DND-41 (cell line): ENCODE results near the gene STH.

Source experiments
- CTCF ChIP-seq: IDR thresholded peaks from 2 replicates; pipeline ENCODE4 v1.5.1; 2012; ENCODE audit warnings: borderline replicate concordance, low read length, moderate library complexity, mild to moderate bottlenecking; ENCODE audit not compliant: poor library complexity, severe bottlenecking; ENCODE audit errors: extremely low read depth
- EZH2 ChIP-seq: IDR thresholded peaks from 3 replicates; pipeline ENCODE4 v1.6.1; 2012; ENCODE audit warnings: borderline replicate concordance, low read depth, mild to moderate bottlenecking, moderate library complexity, low read length, inconsistent platforms; ENCODE audit not compliant: severe bottlenecking

DNA sequence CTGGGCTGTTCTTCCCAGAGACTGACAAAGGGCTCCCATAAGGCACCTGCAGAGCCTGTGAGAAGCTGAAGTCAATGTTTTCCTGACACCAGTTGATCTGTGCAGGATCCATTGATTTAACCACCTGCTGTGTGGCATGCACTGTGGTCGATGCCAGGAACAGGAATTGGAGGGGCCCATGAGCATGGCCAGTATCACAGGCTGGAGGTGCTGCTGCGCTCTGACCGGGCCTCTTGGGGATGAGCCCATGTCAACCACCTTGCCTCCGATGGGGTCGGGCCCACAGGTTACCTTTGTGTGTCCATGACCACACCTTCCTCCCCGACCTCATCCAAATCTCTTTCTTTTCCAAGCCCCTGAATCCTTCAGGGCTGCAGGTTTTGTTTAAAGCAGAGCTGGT lies 18.2 kb upstream of the STH start:
- TF ChIP-seq CTCF (no peak), EZH2 (no peak)
